ENCODE measurements around the gene MYOG. TPM values are rescaled to one million over a fixed set of nuclear protein-coding genes. Genes with fewer than 3 reads are reported as not detected.

The MYOG gene
- total and polyA plus RNA-seq, 2 donors (not counting 1 experiment from before 2014, with no cell fraction given), result not detected

DNA sequence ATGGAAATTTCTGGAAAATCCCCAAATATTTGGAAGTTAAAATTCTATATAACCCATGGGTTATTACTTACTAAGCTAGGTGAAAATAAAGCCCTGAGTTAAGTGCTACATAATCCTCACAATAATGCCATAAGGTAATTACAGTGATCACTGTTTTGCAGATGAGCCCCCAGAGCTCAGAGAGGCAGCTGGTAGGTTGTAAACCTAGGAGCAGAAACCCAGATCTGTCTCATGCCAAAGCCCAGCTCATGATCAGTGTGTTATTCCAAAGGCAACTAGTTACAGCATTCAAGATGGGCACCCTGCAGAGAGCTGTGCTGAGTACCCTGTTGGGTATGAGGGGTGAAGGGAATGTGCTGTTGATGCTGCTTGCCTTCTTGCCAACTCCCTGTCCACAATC, 10.8 kb upstream of the MYOG start:
- Mint-ChIP-seq H3K9me3 (ENCODE audit: insufficient read depth) (peaks cover 18% of the 10 kb centered on the region), H3K27me3 (peaks cover 30% of the 10 kb centered on the region), H3K27ac (no peak overlapping the region), H3K4me3 (no peak overlapping the region), H3K4me1 (no peaks in the 10 kb centered on the region)
- DNase-seq (no peak), ATAC-seq (ENCODE audit: low read depth) (no peak)
- Histone ChIP-seq H3K4me1 (ENCODE audit: control insufficient read depth in 2 of 2, insufficient read depth in 2 of 2, low read length in 2 of 2) (no peaks in the 10 kb centered on the region), H3K4me2 (replicated peaks; ENCODE audit: low read depth, low read length, poor library complexity, severe bottlenecking) (no peak overlapping the region), H3K36me3 (replicated peaks in 1 of 2; ENCODE audit: control extremely low read depth in 1 of 2, control insufficient read depth in 1 of 2, extremely low read depth in 1 of 2, insufficient read depth in 2 of 2, low read length in 1 of 2) (no peaks in the 10 kb centered on the region), H3K4me3 (ENCODE audit: control extremely low read depth in 1 of 5, extremely low read depth in 1 of 5, insufficient read depth in 1 of 5, low read depth in 2 of 5, low read length in 4 of 5) (no peak overlapping the region), H3K9me3 (ENCODE audit: control extremely low read depth in 1 of 3, control insufficient read depth in 2 of 3, insufficient read depth in 1 of 3, low read length in 2 of 3) (peaks cover 6 to 17% (median 8%) of the 10 kb centered on the region in 3 donors), H4K20me1 (ENCODE audit: control insufficient read depth, insufficient read depth, low read length, poor library complexity, severe bottlenecking) (no peaks in the 10 kb centered on the region), H3K79me2 (ENCODE audit: control insufficient read depth, insufficient read depth, low read length) (no peaks in the 10 kb centered on the region), H2AFZ (ENCODE audit: insufficient read depth, low read depth, low read length, poor library complexity, severe bottlenecking) (no peak overlapping the region), H3K27me3 (replicated peaks in 1 of 4; ENCODE audit: control extremely low read depth in 1 of 4, control insufficient read depth in 3 of 4, insufficient read depth in 4 of 4, low read length in 3 of 4) (peaks cover 0 to 3% (median 3%) of the 10 kb centered on the region in 4 experiments), H3K27ac (ENCODE audit: low read length in 2 of 2) (no peak overlapping the region), H3K9ac (ENCODE audit: low read length) (no peak overlapping the region)
- intact Hi-C loops (cut with micrococcal nuclease), result no loop called here
- POLR2A ChIA-PET, result no interaction called here
- no peak for TF ChIP-seq EZH2 (IDR thresholded peaks at IDR 0.05; ENCODE audit: borderline replicate concordance, insufficient read depth, low read depth, low read length, poor library complexity, severe bottlenecking)
- TF ChIP-seq, protein P1, sequence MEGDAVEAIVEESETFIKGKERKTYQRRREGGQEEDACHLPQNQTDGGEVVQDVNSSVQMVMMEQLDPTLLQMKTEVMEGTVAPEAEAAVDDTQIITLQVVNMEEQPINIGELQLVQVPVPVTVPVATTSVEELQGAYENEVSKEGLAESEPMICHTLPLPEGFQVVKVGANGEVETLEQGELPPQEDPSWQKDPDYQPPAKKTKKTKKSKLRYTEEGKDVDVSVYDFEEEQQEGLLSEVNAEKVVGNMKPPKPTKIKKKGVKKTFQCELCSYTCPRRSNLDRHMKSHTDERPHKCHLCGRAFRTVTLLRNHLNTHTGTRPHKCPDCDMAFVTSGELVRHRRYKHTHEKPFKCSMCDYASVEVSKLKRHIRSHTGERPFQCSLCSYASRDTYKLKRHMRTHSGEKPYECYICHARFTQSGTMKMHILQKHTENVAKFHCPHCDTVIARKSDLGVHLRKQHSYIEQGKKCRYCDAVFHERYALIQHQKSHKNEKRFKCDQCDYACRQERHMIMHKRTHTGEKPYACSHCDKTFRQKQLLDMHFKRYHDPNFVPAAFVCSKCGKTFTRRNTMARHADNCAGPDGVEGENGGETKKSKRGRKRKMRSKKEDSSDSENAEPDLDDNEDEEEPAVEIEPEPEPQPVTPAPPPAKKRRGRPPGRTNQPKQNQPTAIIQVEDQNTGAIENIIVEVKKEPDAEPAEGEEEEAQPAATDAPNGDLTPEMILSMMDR (IDR thresholded peaks at IDR 0.05), result no peak
- CTCF ChIA-PET, result interaction anchor here (0.7 kb wide), 1 partner anchor 391 kb away, joined by 3 read pairs; no protein-coding TSS in a partner anchor

DNA sequence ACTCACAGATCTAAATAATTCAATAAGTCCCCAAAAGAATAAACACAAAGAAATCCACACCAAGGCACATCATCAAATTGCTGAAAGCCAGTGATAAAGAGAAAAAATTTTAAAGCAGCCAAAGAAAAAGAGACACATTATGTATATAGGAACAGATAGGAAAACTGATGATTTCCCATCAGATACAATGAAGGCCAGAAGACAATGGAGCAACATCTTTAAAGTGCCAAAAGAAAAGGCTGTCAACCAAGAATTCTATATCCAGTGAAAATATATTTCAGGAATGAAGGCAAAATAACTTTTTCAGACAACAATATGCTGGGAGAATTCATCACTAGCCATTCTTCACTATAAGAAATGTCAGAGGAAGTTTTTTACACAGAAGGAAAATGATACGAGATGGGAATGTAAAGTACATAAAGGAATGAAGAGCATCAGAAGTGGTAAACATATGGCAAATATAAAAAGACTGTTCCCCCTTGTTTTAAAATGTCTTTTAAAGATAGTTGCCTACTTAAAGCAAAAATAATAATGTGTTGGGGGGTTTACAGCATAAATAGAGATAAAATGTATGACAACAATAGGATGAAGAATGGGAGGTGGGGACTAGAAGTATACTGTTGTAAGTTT, 9.4 kb upstream of the MYOG start:
- intact Hi-C loops (cut with micrococcal nuclease), result no loop called here
- CTCF ChIA-PET, result no interaction called here

More for the DNA sequence above, 9.4 kb upstream of the MYOG start:
- Histone ChIP-seq H3K36me3 (replicated peaks in 1 of 2; ENCODE audit: control extremely low read depth in 1 of 2, control insufficient read depth in 1 of 2, extremely low read depth in 1 of 2, insufficient read depth in 2 of 2, low read length in 1 of 2) (no peaks in the 10 kb centered on the region), H3K9me3 (ENCODE audit: control extremely low read depth in 1 of 3, control insufficient read depth in 2 of 3, insufficient read depth in 1 of 3, low read length in 2 of 3) (peaks cover 6 to 17% (median 8%) of the 10 kb centered on the region in 3 donors), H3K4me2 (replicated peaks; ENCODE audit: low read depth, low read length, poor library complexity, severe bottlenecking) (no peak overlapping the region), H3K9ac (ENCODE audit: low read length) (no peak overlapping the region), H3K27ac (ENCODE audit: low read length in 2 of 2) (no peak overlapping the region), H3K4me1 (ENCODE audit: control insufficient read depth in 2 of 2, insufficient read depth in 2 of 2, low read length in 2 of 2) (no peaks in the 10 kb centered on the region), H3K27me3 (replicated peaks in 1 of 4; ENCODE audit: control extremely low read depth in 1 of 4, control insufficient read depth in 3 of 4, insufficient read depth in 4 of 4, low read length in 3 of 4) (peaks cover 0 to 3% (median 3%) of the 10 kb centered on the region in 4 experiments), H4K20me1 (ENCODE audit: control insufficient read depth, insufficient read depth, low read length, poor library complexity, severe bottlenecking) (no peaks in the 10 kb centered on the region), H3K79me2 (ENCODE audit: control insufficient read depth, insufficient read depth, low read length) (no peaks in the 10 kb centered on the region), H3K4me3 (ENCODE audit: control extremely low read depth in 1 of 5, extremely low read depth in 1 of 5, insufficient read depth in 1 of 5, low read depth in 2 of 5, low read length in 4 of 5) (no peak overlapping the region), H2AFZ (ENCODE audit: insufficient read depth, low read depth, low read length, poor library complexity, severe bottlenecking) (no peak overlapping the region)
- no peak for ATAC-seq (ENCODE audit: low read depth)
- H3K27ac Mint-ChIP-seq, result no peak overlapping the region
- H3K27me3 Mint-ChIP-seq, result peaks cover 28% of the 10 kb centered on the region
- no peak for DNase-seq
- H3K4me3 Mint-ChIP-seq, result no peak overlapping the region
- H3K4me1 Mint-ChIP-seq, result no peaks in the 10 kb centered on the region
- POLR2A ChIA-PET, result no interaction called here
- no peak for TF ChIP-seq EZH2 (IDR thresholded peaks at IDR 0.05; ENCODE audit: borderline replicate concordance, insufficient read depth, low read depth, low read length, poor library complexity, severe bottlenecking)
- TF ChIP-seq, protein P1 (IDR thresholded peaks at IDR 0.05), result no peak
- no CpG with 5 or more reads among the region's 1 CpG for WGBS (ENCODE audit: insufficient coverage)
- H3K9me3 Mint-ChIP-seq (ENCODE audit: insufficient read depth), result peaks cover 18% of the 10 kb centered on the region
